Lower leg skin (tissue), 3 donors: ENCODE measurements around the gene TAPBP.
"Not testable (repeated sequence)": the region's sequence is repeated elsewhere in the genome, so short reads cannot be mapped to it uniquely, and the experiment has no call there.

Source experiments
- CTCF ChIP-seq, 3 donors: fragments of 450-650 bp; IDR thresholded peaks; one replicate each; pipeline ENCODE4 v1.5.1; 2016; ENCODE audit warnings: antibody characterized with exemption in 3 of 3, mild to moderate bottlenecking in 3 of 3, moderate library complexity in 2 of 3
- POLR2A ChIP-seq, 2 donors: fragments of 450-650 bp; IDR thresholded peaks; one replicate each; pipeline ENCODE4 v1.6.1; 2016 to 2017; ENCODE audit warnings: antibody characterized with exemption in 2 of 2, mild to moderate bottlenecking in 1 of 2, moderate library complexity in 1 of 2

DNA sequence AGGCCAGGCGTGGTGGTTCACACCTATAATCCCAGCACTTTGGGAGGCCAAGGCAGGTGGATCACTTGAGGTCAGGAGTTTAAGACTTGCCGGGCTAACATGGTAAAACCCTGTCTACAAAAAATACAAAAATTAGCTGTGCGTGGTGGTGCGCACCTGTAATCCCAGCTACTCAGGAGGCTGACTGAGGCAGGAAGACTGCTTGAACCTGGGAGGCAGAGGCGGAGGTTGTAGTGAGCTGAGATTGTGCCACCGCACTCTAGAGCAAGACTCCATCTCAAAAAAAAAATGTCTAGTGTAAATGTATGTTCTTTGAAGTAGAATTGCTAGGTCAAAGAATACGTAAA lies 29.7 kb upstream of the TAPBP start:
- not testable (repeated sequence) for TF ChIP-seq CTCF, POLR2A (IDR thresholded peaks at IDR 0.05)
